Stomach (tissue), 9 donors: ENCODE results near the gene MREG. TPM values are rescaled to one million over a fixed set of nuclear protein-coding genes. Genes with fewer than 3 reads are reported as not detected.

Experiments used
- DNase-seq, 2 donors: peaks; one replicate each; pipeline versions ENCODE4 v3.0.0 to v3.0.0-alpha.2; 2013 to 2019
- H3K27ac ChIP-seq, 5 donors: fragments of 200-600 bp in 4 of 5; sonication (generic) in 4 of 5; one replicate each; pipeline ENCODE4 v1.5.1; 2013 to 2019; ENCODE audit warnings: mild to moderate bottlenecking in 1 of 5, moderate library complexity in 1 of 5
- H3K27me3 ChIP-seq, 3 donors: fragments of 200-600 bp; sonication (generic); one replicate each; pipeline ENCODE4 v1.5.1; 2017 to 2019; ENCODE audit warnings: mixed run types in 1 of 3
- H3K36me3 ChIP-seq, 4 donors: fragments of 200-600 bp; sonication (generic); 1 replicate in 3 of 4; 2 replicates in 1 of 4; pipeline ENCODE4 v1.5.1; 2016 to 2019
- H3K4me1 ChIP-seq, 4 donors: fragments of 200-600 bp; sonication (generic); one replicate each; pipeline ENCODE4 v1.5.1; 2016 to 2019
- H3K4me3 ChIP-seq, 4 donors: fragments of 200-600 bp; sonication (generic) in 3 of 4; one replicate each; pipeline ENCODE4 v1.5.1; 2016 to 2019; ENCODE audit warnings: mild to moderate bottlenecking in 1 of 4
- H3K9me3 ChIP-seq, 4 donors: fragments of 200-600 bp; sonication (generic); one replicate each; pipeline ENCODE4 v1.5.1; 2016 to 2019
- EP300 ChIP-seq: sonication (generic); formaldehyde crosslinking; IDR thresholded peaks from one replicate; pipeline ENCODE4 v1.6.1; 2017; ENCODE audit warnings: antibody characterized with exemption
- POLR2A ChIP-seq, 4 donors: fragments of 450-650 bp; IDR thresholded peaks; one replicate each; pipeline ENCODE4 v1.6.1; 2016; ENCODE audit warnings: antibody characterized with exemption in 4 of 4, control low read depth in 2 of 4, mild to moderate bottlenecking in 1 of 4, moderate library complexity in 1 of 4
- POLR2AphosphoS5 ChIP-seq, 3 donors: sonication (generic); formaldehyde crosslinking; IDR thresholded peaks; one replicate each; pipeline ENCODE4 v1.6.1; 2016; ENCODE audit warnings: antibody characterized with exemption in 3 of 3
- WGBS, 5 donors: extraction: QIAGEN DNeasy Blood & Tissue Kit in 3 of 5; methylation state at CpG; one replicate each; pipeline versions ENCODE4 v1.1.5 to v1.1.7; 2013 to 2018; 5-methylcytosine and 5-hydroxymethylcytosine counted together
- intact Hi-C: fragments of 100-400 bp; cut with DNase I; formaldehyde crosslinking; loops from one replicate; pipeline ENCODE4 v1.15.1; 2023; ENCODE audit warnings: low total_unique reads
- polyA plus RNA-seq, 3 donors: library from polyadenylated mRNA; stranded (reverse); fragments of 200-250 nt; gene quantifications; one replicate each; pipeline ENCODE4 v1.2.3, GENCODE V29; 2013
- total RNA-seq, 5 donors: library from RNA; depleted of rRNA; stranded (reverse); fragments of >200 nt; gene quantifications; one replicate each; pipeline versions ENCODE4 v1.1.0 to v1.2.3, GENCODE V29; 2014 to 2016
- TF ChIP-seq, protein P1 (sequence below), 7 experiments: fragments of 450-650 bp in 4 of 7; fragments of 200-600 bp in 3 of 7; sonication (generic) in 3 of 7; IDR thresholded peaks; one replicate each; pipeline ENCODE4 v1.5.1; 2016 to 2019; ENCODE audit warnings: antibody characterized with exemption in 7 of 7, control low read depth in 2 of 7, mild to moderate bottlenecking in 1 of 7
- donor health status: healthy with polysubstance abuse.
- donor health status: Bipolar disorder and iron deficiency.
- donor health status: healthy.

Gene MREG
- total and polyA plus RNA-seq, 8 donors, result 2.2 to 21.7 (median 4.6) TPM

- H3K27ac ChIP-seq, result no peak overlapping the region
- no peak for TF ChIP-seq POLR2A (IDR thresholded peaks at IDR 0.05)
- TF ChIP-seq POLR2AphosphoS5 (IDR thresholded peaks at IDR 0.05), result no peak
- TF ChIP-seq, protein P1, sequence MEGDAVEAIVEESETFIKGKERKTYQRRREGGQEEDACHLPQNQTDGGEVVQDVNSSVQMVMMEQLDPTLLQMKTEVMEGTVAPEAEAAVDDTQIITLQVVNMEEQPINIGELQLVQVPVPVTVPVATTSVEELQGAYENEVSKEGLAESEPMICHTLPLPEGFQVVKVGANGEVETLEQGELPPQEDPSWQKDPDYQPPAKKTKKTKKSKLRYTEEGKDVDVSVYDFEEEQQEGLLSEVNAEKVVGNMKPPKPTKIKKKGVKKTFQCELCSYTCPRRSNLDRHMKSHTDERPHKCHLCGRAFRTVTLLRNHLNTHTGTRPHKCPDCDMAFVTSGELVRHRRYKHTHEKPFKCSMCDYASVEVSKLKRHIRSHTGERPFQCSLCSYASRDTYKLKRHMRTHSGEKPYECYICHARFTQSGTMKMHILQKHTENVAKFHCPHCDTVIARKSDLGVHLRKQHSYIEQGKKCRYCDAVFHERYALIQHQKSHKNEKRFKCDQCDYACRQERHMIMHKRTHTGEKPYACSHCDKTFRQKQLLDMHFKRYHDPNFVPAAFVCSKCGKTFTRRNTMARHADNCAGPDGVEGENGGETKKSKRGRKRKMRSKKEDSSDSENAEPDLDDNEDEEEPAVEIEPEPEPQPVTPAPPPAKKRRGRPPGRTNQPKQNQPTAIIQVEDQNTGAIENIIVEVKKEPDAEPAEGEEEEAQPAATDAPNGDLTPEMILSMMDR (IDR thresholded peaks at IDR 0.05), result no peak
- no peak overlapping the region for H3K4me3 ChIP-seq
- 74 to 89% (median 79%) methylated on average over 2 of the region's 2 CpGs for WGBS, 5 donors
- no peak for DNase-seq
- no peaks in the 10 kb centered on the region for H3K4me1 ChIP-seq
- no peaks in the 10 kb centered on the region for H3K27me3 ChIP-seq
- intact Hi-C loops, result no loop called here
- peaks cover 0 to 69% (median 42%) of the 10 kb centered on the region in 4 donors for H3K36me3 ChIP-seq
- H3K9me3 ChIP-seq, result no peaks in the 10 kb centered on the region
Observed at GRCh38 chr2:216047397-216047796, 34.0 kb upstream of the MREG start.

GRCh38 chr2:216044883-216045486, 31.6 kb upstream of the MREG start:
- 59 to 72% (median 66%) methylated on average over 5 of the region's 5 CpGs for WGBS, 5 donors
- no peak for DNase-seq
- H3K27ac ChIP-seq, result no peak overlapping the region
- H3K27me3 ChIP-seq, result no peaks in the 10 kb centered on the region
- no peaks in the 10 kb centered on the region for H3K9me3 ChIP-seq
- no peaks in the 10 kb centered on the region for H3K4me1 ChIP-seq
- intact Hi-C loops, result no loop called here
- TF ChIP-seq, protein P1 (IDR thresholded peaks at IDR 0.05), result no peak
- TF ChIP-seq EP300 (no peak), POLR2A (IDR thresholded peaks at IDR 0.05) (no peak), POLR2AphosphoS5 (IDR thresholded peaks at IDR 0.05) (no peak)
- H3K36me3 ChIP-seq, result peaks cover 0 to 85% (median 57%) of the 10 kb centered on the region in 4 donors
- no peak overlapping the region for H3K4me3 ChIP-seq

DNA sequence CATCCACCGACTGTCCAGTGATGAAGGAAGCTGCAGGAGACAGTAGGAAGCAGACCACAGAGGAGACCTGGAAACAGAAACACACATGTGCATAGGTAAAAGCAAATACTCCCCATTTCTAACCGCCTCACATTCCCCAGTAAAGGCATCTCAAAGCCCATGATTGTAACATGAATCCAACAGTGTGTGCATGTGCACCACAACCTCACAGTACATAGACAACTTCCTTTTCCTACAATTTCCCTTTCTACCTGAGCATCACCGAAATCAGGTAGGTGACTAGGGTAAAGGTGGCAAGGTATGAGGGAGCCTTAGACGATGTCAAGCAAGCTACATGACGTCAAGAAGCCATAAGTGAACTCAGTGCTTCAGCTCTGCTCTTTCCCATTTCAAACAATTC, 30.6 kb upstream of the MREG start:
- TF ChIP-seq, protein P1 (IDR thresholded peaks at IDR 0.05), result no peak
- TF ChIP-seq POLR2AphosphoS5 (IDR thresholded peaks at IDR 0.05), result no peak
- no peak for TF ChIP-seq EP300
- no peak for TF ChIP-seq POLR2A (IDR thresholded peaks at IDR 0.05)
- H3K4me3 ChIP-seq, result no peak overlapping the region
- no peak for DNase-seq
- WGBS, 5 donors, result 96 to 97% (median 97%) methylated on average over 5 of the region's 5 CpGs
- H3K4me1 ChIP-seq, result no peaks in the 10 kb centered on the region
- peaks cover 0 to 84% (median 64%) of the 10 kb centered on the region in 4 donors for H3K36me3 ChIP-seq
- H3K27me3 ChIP-seq, result no peaks in the 10 kb centered on the region
- no peaks in the 10 kb centered on the region for H3K9me3 ChIP-seq
- H3K27ac ChIP-seq, result no peak overlapping the region
- intact Hi-C loops, result no loop called here

DNA sequence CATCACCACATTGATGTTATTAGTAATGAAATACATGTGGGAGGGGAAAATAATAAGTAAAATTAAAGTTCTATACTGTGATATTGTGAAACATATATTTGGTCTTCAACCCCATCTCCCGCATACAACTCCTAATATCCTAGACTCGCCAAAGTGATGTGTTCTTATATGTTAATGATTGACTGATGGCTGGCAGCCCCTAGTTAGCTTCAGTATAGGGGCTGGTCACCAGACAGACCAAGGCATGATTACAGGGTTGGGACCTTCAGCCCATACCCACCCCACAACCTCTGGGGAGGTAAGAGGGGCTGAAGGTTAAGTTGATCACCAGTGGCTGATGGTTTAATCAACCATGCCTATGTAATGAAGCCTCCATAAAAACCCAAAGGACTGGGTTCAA, 28.1 kb upstream of the MREG start:
- H3K36me3 ChIP-seq, result peaks cover 0 to 77% (median 74%) of the 10 kb centered on the region in 4 donors

More for the DNA sequence above, 28.1 kb upstream of the MREG start:
- no peak for DNase-seq
- no peaks in the 10 kb centered on the region for H3K27me3 ChIP-seq
- H3K4me3 ChIP-seq, result no peak overlapping the region
- TF ChIP-seq EP300 (no peak), POLR2AphosphoS5 (IDR thresholded peaks at IDR 0.05) (no peak), POLR2A (IDR thresholded peaks at IDR 0.05) (no peak)
- TF ChIP-seq, protein P1 (IDR thresholded peaks at IDR 0.05), result no peak
- no peak overlapping the region for H3K27ac ChIP-seq
- no peaks in the 10 kb centered on the region for H3K9me3 ChIP-seq
- WGBS, 5 donors, result 91 to 98% (median 93%) methylated on average over 2 of the region's 2 CpGs
- intact Hi-C loops, result no loop called here
- H3K4me1 ChIP-seq, result no peaks in the 10 kb centered on the region
